Tibial nerve (tissue), 4 donors: ENCODE data around the gene ANO7.

Experiments
- EP300 ChIP-seq, 2 donors: sonication (generic); formaldehyde crosslinking; IDR thresholded peaks; one replicate each; pipeline ENCODE4 v1.6.1; 2017; ENCODE audit warnings: antibody characterized with exemption in 2 of 2, mild to moderate bottlenecking in 1 of 2
- TF ChIP-seq, protein P1 (sequence below), 5 experiments: fragments of 200-600 bp in 3 of 5; fragments of 450-650 bp in 2 of 5; sonication (generic) in 3 of 5; IDR thresholded peaks; one replicate each; pipeline ENCODE4 v1.5.1; 2016 to 2019; ENCODE audit warnings: antibody characterized with exemption in 5 of 5, mild to moderate bottlenecking in 3 of 5, moderate library complexity in 2 of 5

GRCh38 chr2:241218131-241219029 is 29.9 kb downstream of the ANO7 start:
- TF ChIP-seq, protein P1, sequence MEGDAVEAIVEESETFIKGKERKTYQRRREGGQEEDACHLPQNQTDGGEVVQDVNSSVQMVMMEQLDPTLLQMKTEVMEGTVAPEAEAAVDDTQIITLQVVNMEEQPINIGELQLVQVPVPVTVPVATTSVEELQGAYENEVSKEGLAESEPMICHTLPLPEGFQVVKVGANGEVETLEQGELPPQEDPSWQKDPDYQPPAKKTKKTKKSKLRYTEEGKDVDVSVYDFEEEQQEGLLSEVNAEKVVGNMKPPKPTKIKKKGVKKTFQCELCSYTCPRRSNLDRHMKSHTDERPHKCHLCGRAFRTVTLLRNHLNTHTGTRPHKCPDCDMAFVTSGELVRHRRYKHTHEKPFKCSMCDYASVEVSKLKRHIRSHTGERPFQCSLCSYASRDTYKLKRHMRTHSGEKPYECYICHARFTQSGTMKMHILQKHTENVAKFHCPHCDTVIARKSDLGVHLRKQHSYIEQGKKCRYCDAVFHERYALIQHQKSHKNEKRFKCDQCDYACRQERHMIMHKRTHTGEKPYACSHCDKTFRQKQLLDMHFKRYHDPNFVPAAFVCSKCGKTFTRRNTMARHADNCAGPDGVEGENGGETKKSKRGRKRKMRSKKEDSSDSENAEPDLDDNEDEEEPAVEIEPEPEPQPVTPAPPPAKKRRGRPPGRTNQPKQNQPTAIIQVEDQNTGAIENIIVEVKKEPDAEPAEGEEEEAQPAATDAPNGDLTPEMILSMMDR (IDR thresholded peaks at IDR 0.05) = peak in 1 of 5 experiments; percentile 12
- TF ChIP-seq EP300 (IDR thresholded peaks at IDR 0.05) = no peak
